ENCODE measurements around the gene RAP1GAP2. TPM values are rescaled to one million over a fixed set of nuclear protein-coding genes. Genes with fewer than 3 reads are reported as not detected.
A peak's percentile ranks its signal among the peaks of the same experiment; 100 is the strongest.

Gene RAP1GAP2
- total RNA-seq, 4 donors from 2014 or later = 1.5 to 23.1 (median 6.7) TPM

DNA sequence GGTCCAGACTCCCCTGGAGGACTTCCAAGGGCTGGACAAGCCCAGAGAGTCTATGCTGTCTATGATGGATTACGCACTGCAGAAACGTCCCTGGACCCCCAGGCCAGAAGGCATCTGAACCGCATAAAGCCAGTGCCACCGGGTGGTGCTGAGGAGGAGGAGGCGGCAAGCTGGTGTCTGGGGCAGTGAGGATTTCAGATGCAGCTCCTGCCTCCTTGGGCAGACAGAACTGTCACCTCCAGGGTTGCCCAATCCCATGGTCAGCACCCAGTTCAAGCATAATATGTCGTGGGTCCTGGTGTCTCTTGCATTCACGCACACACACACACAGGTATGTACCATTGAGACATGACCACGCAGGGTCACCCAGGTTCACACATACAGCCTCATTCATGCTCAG is 25.6 kb downstream of the RAP1GAP2 start:
- Histone ChIP-seq H3K9me3 (no peaks in the 10 kb centered on the region), H3K27me3 (no peaks in the 10 kb centered on the region), H3K36me3 (no peaks in the 10 kb centered on the region), H3K4me3 (no peak overlapping the region), H3K4me1 (no peaks in the 10 kb centered on the region), H3K27ac (no peak overlapping the region)
- intact Hi-C loops (cut with DNase I; ENCODE audit: low total_unique reads) = no loop called here
- no peak for TF ChIP-seq POLR2A (IDR thresholded peaks at IDR 0.05)
- TF ChIP-seq, protein P1, sequence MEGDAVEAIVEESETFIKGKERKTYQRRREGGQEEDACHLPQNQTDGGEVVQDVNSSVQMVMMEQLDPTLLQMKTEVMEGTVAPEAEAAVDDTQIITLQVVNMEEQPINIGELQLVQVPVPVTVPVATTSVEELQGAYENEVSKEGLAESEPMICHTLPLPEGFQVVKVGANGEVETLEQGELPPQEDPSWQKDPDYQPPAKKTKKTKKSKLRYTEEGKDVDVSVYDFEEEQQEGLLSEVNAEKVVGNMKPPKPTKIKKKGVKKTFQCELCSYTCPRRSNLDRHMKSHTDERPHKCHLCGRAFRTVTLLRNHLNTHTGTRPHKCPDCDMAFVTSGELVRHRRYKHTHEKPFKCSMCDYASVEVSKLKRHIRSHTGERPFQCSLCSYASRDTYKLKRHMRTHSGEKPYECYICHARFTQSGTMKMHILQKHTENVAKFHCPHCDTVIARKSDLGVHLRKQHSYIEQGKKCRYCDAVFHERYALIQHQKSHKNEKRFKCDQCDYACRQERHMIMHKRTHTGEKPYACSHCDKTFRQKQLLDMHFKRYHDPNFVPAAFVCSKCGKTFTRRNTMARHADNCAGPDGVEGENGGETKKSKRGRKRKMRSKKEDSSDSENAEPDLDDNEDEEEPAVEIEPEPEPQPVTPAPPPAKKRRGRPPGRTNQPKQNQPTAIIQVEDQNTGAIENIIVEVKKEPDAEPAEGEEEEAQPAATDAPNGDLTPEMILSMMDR (IDR thresholded peaks at IDR 0.05) = no peak
- no peak for DNase-seq

DNA sequence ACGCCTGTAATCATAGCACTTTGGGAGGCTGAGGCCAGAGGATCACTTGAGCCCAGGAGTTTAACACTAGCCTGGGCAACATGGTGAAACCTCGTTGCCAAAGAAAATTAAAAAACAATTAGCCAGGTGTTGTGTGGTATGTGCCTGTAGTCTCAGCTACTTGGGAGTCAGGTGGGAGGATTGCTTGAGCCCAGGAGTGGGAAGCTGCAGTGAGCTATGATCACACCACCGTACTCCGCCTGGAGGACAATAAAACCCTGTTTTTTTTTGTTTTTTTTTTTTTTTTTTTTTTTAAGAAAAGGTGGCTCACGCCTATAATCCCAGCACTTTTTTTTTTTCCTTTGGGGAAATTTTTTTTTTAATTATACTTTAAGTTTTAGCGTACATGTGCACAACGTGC is 26.1 kb downstream of the RAP1GAP2 start:
- Histone ChIP-seq H3K36me3 (no peaks in the 10 kb centered on the region), H3K27ac (no peak overlapping the region), H3K4me1 (no peaks in the 10 kb centered on the region), H3K27me3 (no peaks in the 10 kb centered on the region), H3K4me3 (no peak overlapping the region), H3K9me3 (no peaks in the 10 kb centered on the region)
- DNase-seq = no peak
- intact Hi-C loops (cut with DNase I; ENCODE audit: low total_unique reads) = no loop called here
- TF ChIP-seq, protein P1 (IDR thresholded peaks at IDR 0.05) = no peak

DNA sequence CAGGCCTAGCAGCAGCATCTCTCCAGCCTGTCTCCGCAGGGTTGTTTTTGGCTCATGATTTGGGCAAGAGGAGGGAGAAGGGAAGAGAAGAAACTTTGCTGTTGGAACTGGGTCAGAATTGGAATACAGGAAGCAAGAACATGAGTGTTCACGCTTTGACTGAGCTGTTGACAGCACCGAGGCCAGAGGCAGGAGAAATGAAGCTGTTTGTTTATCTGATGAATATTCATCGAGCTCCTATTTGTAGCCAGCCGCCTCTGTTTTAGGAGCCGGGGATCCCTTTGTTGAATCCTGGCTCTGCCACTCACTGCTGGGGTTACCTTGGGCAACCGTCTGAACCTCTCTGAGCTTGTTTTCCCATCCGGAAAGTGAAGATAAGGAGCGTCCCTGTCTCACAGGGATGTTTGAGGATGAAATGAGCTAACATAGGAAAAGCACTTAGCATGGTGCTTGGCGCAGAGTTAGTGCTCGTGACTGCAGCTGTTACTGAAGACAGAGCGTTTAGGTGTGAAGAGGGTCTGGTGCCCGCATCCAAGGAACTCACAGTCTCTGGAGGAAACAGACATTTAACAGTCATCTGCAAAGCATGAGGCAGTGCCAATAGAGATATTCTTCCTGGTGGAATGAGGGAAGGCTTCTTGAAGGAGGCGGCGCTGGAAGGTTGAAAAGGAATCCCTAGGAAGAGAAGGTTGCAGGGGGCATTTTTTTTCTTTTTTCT is 29.2 kb downstream of the RAP1GAP2 start:
- Histone ChIP-seq H3K27ac (no peak overlapping the region), H3K9me3 (no peaks in the 10 kb centered on the region), H3K4me3 (no peak overlapping the region), H3K27me3 (no peaks in the 10 kb centered on the region), H3K36me3 (no peaks in the 10 kb centered on the region), H3K4me1 (no peaks in the 10 kb centered on the region)
- intact Hi-C loops (cut with DNase I; ENCODE audit: low total_unique reads) = loop anchor here (5.0 kb wide), 1 partner anchor 187 kb away; no protein-coding TSS in a partner anchor
- TF ChIP-seq POLR2A (IDR thresholded peaks at IDR 0.05) = no peak
- TF ChIP-seq, protein P1 (IDR thresholded peaks at IDR 0.05) = no peak
- DNase-seq = no peak

DNA sequence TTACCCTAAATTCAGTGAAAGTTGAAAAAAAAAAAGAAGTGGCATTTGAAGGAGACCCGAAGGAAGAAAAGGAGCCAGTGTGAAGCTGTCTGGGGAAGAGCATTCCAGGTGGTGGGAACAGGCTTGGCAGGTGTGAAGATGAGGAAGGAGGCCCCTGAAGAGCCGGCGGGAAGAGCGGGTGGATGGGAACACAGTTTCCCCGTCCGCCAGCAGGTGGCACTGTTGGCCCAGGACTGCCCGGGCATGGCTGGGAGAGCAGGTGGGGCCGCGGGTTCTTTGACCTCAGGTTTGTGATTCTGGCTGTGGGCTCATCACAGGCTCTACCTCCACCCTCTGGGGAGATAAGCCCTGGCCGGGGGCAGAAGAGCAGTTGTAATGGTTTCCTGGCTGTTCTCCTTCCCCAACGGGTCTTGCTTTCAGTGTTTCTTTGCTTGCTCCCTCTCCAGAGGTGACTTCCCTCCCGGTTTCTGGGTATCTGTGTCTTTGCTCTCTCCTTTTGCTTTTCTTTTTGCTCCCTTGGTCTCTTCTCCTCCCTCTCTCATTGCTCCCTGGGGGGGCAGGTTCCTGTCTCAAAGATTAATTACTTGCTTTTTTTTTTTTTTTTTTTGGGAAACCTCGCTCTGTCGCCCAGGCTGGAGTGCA is 32.3 kb downstream of the RAP1GAP2 start:
- Histone ChIP-seq H3K36me3 (no peaks in the 10 kb centered on the region), H3K27me3 (no peaks in the 10 kb centered on the region), H3K4me3 (no peak overlapping the region), H3K27ac (no peak overlapping the region), H3K9me3 (no peaks in the 10 kb centered on the region), H3K4me1 (no peaks in the 10 kb centered on the region)
- DNase-seq = peak; percentile 36 to 59
- no peak for TF ChIP-seq POLR2A (IDR thresholded peaks at IDR 0.05)
- TF ChIP-seq, protein P1 (IDR thresholded peaks at IDR 0.05) = peak; percentile 83 to 91 (median 86)
- intact Hi-C loops (cut with DNase I; ENCODE audit: low total_unique reads) = loop anchor here (5.0 kb wide), 1 partner anchor 184 kb away; no protein-coding TSS in a partner anchor

DNA sequence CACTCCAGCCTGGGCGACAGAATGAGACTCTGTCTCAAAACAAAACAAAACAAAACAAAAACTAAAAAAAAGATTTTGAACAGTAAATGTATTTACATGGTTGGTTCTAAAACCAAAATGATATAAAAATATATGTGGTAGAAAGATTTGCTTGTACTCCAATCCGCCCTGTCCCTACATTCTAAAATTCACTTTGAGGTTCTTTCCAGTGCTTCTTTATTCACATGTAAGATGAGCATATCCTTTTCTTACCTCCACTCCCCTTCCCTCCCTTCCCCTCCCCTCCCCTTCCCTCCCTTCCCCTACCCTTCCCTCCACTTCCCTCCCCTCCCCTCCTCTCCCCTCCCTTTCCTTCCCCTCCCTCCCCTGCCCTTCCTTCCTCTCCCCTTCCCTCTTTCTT is 34.4 kb downstream of the RAP1GAP2 start:
- no peak overlapping the region for H3K27ac ChIP-seq
- H3K9me3 ChIP-seq = no peaks in the 10 kb centered on the region
- H3K27me3 ChIP-seq = no peaks in the 10 kb centered on the region
- H3K4me1 ChIP-seq = no peaks in the 10 kb centered on the region
- H3K4me3 ChIP-seq = no peak overlapping the region
- TF ChIP-seq POLR2A (IDR thresholded peaks at IDR 0.05) = no peak
- TF ChIP-seq, protein P1 (IDR thresholded peaks at IDR 0.05) = no peak
- no peak for DNase-seq
- intact Hi-C loops (cut with DNase I; ENCODE audit: low total_unique reads) = no loop called here
- no peaks in the 10 kb centered on the region for H3K36me3 ChIP-seq

Data from uterus (tissue), 4 donors.